Gastroesophageal sphincter (tissue), 3 donors: ENCODE results near the gene PRUNE1.

Experiments
- CTCF ChIP-seq, 4 experiments: fragments of 200-600 bp in 2 of 4; fragments of 450-650 bp in 2 of 4; sonication (generic) in 1 of 4; IDR thresholded peaks; one replicate each; pipeline ENCODE4 v1.5.1; 2017 to 2019; ENCODE audit warnings: antibody characterized with exemption in 4 of 4, mild to moderate bottlenecking in 2 of 4, moderate library complexity in 2 of 4
- POLR2A ChIP-seq, 2 donors: fragments of 450-650 bp; IDR thresholded peaks; one replicate each; pipeline ENCODE4 v1.6.1; 2017; ENCODE audit warnings: antibody characterized with exemption in 2 of 2, mild to moderate bottlenecking in 2 of 2, moderate library complexity in 1 of 2
- POLR2AphosphoS5 ChIP-seq: sonication (generic); formaldehyde crosslinking; IDR thresholded peaks from one replicate; pipeline ENCODE4 v1.6.1; 2017; ENCODE audit warnings: antibody characterized with exemption

GRCh38 chr1:151051356-151052009 lies 43.2 kb downstream of the PRUNE1 start:
- TF ChIP-seq CTCF (IDR thresholded peaks at IDR 0.05) (no peak), POLR2AphosphoS5 (no peak), POLR2A (IDR thresholded peaks at IDR 0.05) (no peak)
